ENCODE results near the gene SHROOM3.

SHROOM3 gene

DNA sequence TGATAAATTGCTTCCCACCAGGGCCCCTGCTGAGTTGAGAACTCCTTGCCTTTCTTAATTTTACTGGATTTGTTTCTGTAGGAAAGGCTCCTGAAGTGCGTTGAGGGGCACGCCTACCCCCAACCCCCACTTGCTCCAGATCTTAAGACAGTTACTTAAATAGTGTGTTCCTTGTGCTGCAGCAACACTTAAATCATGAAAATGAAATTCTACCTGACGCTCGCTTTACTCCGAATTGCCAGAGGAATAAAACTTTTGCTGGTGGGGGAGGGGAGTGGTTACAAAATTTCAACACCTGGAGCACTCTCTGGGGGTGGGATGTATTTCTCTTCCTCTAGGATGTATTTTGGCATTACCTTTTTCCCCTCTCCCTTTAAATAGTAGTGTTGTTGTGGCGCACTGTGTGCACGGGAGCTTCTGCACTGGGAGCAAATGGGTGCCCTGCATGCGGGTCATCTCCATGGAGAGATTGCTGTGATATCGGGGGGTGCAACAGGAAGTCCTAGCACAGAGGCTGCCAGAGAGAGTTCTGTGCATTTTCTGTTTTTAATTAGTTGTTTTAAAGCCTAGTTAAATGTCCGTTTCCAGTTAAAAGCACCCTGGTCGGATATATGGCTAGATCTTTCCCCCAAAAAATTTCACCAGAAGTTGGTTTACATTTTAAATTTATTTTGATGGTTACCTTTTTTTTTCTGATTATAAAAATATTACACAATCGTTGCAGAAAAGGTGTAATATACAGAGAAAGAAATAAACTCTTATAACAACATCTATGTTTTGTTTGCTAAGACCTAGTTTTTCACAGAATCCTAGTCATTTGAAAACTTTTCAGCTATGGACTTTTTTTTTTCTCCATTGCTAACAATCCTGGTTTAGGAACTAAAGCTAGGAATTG, 255.2 kb downstream of the SHROOM3 start:
- DNase-seq: no peak

DNA sequence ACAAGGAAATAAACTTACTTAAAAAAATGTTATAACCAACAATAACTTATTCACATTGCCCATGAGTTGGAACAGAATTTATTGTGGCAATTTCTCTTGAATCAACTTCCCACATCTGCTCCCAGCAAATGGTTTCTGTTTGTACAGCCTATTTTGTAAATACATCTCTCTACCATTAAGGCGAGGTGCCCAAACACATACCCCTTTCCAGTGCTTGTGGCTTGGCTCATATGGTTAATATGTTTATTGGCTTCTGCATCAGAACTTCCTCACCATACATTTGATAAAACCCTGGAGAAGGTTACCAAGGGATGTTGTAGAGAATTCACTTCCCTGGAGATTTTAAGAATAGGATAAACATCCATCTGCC, 255.9 kb downstream of the SHROOM3 start:
- DNase-seq: no peak

DNA sequence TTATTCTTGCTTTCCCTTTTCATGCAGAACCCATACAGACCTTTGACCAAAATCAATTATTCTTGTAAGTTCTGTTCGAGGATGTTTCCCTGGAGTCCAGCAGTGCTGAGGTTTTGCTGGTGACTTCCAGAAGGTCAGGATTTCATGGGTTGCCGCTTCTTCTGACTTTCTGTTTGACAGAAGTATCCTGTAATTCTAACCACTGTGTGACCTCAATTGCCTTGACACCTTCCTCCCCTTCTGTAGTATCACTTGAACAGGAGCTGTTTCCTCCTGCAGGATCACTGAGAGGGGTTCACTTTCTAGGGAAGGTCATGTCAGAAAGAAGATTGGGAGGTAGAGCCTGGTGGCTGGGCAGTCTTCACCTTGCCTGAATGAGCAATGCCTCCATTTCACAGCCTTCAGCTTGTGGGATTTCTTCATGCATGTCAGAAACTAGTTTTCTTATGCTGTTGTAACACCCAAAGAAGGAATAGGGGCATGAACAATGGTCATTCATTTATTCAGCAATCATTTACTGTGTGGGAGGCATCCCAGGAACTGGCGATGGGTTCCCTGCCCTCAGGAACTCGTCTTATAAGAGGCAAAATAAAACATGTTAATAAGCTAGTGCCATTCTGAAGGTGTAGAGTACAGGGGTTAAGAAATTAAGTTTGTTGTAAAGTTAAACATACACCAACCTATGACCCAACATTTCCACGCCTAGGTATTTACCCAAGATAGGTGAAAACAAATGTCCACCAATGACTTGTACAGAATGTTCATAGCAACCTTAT, 257.0 kb downstream of the SHROOM3 start:
- no peak for DNase-seq

DNA sequence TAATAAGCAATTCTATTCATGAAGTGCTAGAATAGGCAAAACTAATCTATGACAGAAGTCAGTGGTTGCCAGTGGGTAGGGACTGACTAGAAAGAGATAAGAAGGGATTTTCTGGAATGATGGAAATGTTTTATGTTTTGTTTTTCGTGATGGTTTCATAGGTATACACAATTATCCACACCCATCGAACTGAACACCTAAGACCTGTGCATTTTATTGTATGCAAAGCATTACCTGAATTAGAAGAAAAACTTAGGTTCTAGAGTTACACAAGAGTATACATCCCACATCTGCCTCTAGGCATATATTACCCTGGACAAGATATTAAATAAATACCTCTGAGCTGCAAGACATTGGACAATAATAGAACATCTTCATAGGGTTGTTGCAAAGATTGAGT, 257.7 kb downstream of the SHROOM3 start:
- no peak for DNase-seq

DNA sequence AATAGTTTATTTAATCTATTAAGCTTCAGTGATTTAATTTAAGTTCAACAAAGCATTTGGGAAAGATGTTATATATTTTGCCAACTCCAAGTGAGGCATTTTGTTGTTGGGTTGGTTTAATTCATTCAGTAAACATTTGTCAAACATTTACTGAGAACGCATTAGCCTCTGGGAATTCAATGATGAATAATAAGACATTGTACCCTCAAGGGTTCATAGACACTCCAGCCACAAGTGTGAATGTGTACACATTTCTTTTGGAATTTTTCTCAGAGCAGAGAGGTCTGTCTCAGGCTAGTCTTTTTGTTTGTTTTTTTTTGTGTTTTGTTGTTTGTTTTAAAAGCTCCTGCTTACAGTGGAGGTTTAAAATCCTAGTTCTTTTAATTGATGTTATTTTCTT, 259.0 kb downstream of the SHROOM3 start:
- no peak for DNase-seq

DNA sequence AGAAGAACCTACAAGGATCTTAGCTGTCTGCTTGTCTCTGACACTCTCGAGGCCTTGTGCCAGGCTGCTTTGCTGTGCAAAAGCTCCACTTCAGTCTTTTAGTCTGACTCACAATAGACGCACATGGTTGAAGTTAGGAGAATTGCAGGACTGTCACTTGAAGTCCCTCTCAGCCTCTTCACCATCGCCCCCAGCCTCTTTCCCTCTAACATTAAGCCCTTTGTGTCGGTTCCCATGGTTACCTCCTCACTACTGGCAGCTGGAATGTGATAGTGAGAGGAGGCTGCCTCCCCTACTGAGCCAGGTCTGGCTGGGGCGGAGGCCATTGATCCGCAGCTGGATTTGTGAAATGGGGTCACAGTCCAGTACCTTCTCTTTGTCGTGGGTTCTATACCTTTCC, 261.1 kb downstream of the SHROOM3 start:
- DNase-seq: peak in 1 of 58 donors; percentile 5

DNA sequence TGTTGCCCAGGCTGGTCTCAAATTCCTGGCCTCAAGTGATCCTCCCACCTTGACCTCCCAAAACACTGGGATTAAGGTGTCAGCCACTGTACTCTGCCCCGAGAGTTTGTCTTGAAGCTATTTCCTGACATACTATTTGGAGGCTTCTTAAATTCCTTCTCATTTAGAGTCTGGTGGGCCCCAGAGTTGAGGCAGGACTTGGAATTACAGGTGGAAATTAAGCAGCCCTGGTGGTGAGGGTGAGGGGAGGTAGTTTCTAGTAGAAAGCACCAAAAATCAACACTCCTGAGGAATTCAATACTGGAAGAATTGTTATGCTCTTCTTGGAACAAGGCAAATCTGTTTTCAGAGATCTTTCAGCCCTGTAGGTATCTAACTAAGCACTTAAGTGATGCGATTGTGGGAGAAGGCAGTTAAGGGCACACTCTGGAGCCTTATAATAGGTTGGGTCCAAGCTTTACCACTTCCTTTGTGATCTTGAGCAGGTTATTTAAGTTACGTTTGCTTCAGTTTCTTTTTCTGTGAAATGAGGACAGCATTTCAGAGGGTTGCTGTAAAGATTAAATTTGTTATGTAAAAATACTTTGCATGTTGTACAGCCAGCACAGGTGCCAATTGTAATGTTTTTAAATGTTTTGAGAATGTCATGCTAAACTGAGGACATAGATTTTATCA, 262.2 kb downstream of the SHROOM3 start:
- DNase-seq: no peak

DNA sequence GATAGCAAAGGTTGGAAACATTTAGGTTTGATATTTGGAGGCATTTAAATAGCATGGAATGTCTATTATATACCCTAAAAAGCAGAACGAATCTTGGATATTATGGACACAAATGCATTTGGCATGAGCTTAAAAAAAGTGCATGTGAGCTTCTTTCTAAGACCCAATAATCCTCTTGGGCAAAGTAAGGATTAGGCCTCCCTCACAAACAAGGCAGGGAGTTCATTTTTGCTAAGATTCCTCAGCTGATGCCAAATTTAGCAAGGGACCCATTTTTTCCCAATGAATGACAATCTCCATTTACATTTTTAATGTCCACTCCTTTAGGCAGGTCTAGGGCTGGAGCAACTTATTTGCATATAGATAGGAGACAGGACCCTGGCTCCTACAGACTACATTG, 263.1 kb downstream of the SHROOM3 start:
- DNase-seq: no peak

DNA sequence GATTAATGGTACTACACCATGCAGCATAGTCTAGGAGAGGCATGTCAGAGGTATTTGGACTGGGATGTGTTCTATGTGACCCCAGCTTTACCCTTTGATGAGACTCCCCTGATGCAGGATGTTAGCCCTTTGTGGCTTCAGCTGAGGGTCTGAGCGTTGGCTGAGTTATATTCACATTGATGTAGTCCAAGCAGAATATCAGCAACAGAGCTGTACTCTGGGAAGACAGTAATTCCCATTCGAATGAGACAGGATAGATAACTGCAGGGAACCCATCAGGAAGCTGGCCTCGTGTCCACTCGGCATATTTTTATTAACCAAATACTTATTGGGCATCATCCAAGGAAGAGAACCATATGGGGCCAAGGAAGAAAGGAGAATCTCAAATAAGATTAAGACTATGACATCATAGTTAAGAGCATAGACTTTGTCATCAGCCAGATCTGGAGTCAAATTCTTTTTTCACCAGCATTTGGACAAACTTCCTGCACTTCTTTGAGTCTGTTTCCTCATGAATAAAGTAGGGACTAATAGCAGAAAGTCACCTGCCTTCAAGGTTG, 264.8 kb downstream of the SHROOM3 start:
- no peak for DNase-seq

DNA sequence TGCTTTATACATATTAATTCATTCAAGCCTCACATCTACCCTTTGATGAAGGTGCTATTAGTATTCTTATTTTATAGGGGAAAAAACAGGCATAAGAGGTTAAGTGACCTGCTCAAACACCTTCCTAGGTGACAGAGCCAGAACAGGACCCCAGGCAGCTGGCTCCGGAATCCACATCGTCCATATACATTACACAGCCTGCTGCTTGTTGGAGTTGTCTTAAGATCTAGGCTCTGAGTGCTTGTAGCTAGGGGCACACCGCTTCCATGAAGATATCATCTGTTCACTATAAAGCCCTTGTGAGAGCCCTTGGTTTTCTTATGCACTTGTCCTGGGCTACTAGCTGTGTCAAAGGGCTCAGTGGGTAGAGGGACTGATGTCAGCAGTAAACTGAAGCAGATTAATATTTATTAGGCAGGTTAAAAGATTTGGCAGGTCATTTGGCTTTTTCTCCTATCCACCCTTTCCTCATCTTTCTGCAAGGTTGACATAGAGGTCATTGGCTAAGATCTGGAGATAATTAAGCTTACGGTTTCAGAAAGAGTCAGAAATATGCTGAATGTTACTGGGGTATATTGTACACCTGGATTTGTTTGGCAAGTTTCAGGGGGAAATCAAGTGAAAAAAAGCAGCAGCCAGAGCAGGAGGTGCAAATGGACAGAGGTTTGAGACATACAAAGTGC, 267.6 kb downstream of the SHROOM3 start:
- DNase-seq: no peak

DNA sequence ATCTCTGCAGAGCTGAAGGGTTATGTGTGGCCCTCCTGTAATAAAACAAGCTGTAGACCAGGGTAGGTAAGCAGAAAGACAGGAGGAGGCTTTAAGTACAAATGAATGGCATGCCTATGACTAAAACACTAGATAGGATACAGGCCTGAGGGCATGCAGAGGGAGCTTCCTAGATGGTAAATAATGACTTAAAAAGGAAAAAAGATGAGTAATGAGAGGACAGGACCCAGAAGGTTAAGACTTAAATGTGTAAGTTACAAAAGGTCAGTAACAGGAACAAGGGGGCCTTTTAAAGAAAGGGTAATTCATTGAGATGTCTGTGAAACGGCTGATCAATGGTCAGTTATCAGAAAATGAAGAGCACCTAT, 268.1 kb downstream of the SHROOM3 start:
- no peak for DNase-seq

DNA sequence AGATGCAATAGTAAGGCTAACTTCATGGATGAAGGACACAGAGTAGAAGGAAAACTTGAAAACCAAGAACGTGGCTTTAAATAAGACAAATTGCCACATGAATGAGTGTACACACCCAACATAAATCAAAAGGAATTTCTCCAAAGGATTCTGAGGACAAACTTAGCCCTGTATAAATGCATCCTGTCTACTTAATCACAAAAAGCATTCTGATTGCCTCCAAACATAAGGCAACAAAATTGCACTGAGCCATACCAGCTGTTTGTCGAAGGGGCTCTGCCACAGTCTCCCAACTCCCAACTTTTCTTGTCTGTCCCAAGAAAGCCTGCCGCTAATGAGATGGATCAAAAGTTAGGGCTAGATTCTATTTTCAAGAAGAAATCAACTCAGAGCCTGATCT, 268.6 kb downstream of the SHROOM3 start:
- no peak for DNase-seq

DNA sequence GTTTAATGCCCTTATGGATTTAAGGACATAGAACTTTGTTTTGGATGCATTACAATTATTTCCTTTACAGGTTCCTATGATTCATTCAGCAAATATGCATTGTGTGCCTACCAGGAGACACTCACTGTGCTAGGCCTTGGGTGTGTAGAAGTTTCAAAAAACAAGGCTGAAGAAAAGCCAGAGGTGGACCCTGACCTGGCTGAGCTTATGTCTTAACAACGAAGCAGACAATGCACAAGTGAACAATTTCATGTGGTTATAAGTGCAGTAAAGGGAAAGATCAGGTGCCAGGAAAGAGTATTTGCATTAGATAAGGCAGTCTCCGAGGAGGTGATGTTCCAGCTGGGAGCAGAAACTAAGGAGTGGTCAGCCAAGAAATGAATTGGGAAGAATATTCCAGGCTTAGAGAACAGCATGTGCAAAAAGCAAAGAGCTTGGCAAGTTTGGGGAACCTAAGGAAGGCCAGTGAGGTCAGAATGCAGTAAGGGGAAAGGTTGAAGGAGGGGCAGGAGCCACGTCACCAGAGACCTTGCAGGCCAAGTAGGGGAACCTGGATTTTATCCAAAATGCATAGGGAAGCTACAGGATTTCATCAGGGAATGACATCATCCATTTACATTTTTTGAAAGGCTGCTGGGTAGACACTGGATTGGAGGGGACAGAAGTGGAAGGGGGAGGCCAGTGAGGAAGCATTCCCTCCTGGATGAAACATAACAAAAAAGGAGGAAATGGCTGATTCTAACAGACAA, 269.3 kb downstream of the SHROOM3 start:
- no peak for DNase-seq

DNA sequence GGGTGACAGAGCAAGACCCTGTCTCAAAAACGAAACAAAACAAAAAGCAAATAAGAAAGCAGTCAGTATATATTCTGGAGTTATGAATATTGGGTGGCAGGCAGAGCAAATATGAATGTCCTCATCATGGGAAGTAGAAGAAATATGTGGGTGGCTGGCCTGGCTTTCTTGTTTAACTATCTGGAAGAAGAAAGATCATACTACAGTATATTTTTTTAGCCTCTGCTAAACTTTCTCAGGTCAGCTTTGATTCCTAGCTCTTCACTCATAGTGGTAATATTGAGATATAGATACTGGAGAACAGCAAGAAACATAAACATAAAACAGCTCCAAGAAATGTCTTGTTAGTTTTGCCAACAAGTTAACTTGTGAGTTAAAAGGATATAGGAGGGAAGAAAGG, 270.4 kb downstream of the SHROOM3 start:
- DNase-seq: no peak

DNA sequence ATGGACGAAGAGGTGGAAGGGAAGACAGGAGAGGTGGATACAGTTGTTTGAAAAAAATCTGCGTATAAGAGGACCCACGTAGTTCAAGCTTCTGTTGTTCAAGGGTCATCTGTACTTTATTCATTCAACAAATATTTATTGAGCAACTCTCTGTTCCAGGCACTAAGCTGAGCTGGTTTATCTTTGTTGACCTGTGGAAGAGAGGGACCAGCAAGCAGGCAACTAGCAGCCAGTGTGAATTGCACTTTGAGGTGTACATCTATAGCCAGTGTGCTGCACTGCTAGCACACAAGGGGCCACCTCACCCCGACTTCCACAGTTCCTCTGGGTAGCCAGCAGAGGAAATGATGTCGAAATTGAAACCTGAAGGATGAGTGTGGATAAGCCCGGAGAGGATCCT, 271.6 kb downstream of the SHROOM3 start:
- no peak for DNase-seq

DNA sequence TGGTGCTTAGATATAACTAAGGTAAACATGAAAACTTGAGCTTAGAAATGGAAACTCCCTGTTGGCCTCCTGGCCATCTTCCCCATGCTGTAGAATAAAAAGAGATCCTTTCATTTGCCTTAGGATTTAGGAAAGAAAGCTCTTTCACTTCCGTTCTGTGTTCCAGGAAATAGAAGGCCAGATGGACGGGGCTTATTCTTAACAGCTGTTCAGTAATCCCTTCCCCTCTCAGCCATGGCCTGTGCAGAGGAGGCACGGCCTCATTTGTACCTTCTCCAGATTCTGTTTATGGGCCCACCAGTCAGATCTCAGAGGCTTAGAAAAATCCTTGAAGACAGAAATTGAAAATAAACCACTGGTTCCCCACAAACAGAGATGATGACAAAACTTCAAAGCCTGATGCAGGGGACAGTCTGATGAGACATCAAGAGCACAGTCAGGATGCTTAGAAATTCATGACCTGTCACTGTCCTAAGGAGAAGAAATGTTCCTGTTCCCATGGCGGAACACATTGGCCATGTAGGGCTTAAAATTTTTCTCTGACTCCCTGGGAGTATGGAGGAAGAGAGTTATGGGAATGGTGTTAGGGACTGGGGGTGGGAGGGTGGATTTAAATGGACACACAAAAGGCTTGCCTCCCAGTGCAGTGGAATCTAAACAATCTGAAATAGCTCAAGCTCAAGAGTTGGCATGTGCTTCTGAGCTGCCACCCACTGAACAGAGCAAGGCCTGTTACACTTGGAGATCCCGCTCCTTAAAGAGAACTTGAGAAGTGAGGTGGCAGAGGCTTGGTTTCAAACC, 274.1 kb downstream of the SHROOM3 start:
- DNase-seq: peak in 19 of 58 donors; percentile 4 to 67 (median 26)

DNA sequence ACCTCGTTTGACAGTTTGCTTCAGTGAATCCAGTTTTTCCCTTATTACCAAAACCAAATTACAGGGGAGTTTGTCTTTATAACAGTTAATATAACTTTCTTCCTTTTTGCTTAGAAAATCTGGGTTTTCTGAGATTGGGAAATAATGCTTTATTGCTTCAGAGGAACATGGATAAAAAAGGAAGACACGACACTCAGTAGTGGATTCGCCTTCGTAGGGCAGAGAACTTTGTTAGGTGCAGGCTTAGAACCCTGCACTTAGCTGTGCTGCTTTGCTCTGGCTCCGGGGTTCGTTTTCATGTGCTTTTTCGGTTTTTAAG, 274.7 kb downstream of the SHROOM3 start:
- no peak for DNase-seq

DNA sequence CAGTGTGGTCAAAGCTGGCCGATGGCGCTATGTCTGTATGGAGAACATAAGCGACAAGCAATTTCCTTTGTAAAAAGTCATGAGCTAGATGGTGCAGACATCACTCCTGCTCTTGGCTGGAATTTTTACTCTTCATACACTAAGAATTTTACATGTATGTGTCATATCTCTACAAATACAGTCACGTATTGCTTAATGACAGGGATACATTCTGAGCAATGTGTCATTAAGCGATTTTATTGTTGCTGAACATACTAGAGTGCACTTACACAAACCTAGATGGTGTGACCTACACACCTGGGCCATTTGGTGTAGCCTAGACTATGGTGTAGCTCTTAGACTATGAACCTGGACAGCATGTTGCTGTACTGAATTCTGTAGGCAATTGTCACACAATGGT, 277.5 kb downstream of the SHROOM3 start:
- DNase-seq: no peak

DNA sequence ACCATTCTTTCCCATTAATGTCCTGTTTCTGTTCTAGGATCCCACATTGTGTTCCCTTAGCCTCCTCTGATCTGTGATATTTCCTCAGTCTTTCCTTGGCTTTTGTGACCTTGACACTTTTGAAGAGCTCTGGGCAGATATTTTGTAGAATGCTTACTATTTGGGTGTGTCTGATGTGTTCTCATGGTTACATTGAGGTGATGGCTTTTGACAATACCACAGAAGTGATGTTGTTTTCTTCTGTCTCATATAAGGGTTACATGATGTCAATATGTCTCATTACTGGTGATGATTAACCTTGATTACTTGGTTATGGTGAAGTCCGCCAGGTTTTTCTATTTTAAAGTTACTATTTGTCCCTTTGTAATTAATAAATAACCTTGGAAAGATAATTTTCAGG, 279.2 kb downstream of the SHROOM3 start:
- DNase-seq: no peak

DNA sequence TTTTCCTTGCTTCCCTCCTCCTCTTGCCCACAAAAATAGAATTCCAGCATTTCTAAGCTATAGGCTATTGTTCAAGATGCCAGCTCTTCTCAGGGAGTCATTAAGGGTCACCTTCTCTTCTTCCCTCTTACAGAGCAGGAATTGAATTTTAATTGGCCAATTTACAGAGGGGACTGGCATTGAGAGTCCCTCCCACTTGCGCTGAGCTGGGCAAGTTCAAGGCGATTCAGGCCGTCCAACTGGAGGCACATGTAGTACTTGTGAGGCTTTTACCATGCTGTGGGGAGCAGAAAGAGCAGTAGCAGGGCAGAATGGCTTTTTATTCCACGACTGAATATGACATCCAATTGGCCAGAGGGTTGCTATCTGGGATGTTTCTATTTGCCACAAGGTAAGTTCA, 281.0 kb downstream of the SHROOM3 start:
- DNase-seq: peak in 3 of 58 donors; percentile 13 to 34 (median 16)

Data from anterior cingulate cortex (tissue), 58 donors.